ENCODE results near the gene ST3GAL4. TPM values are rescaled to one million over a fixed set of nuclear protein-coding genes. Genes with fewer than 3 reads are reported as not detected.

The ST3GAL4 gene
- total RNA-seq, 1 donor from 2014 or later: 15.9 TPM

- H3K4me3 ChIP-seq (ENCODE audit: low read depth, low read length): no peak overlapping the region
- DNase-seq (ENCODE audit: low read depth): no peak
- TF ChIP-seq CTCF (conservative IDR thresholded peaks at IDR 0.05; ENCODE audit: low read depth, low read length): no peak
Measured at GRCh38 chr11:126387857-126388256, 32.4 kb downstream of the ST3GAL4 start.

- H3K4me3 ChIP-seq (ENCODE audit: low read depth, low read length): no peak overlapping the region
- DNase-seq (ENCODE audit: low read depth): no peak
- no peak for TF ChIP-seq CTCF (conservative IDR thresholded peaks at IDR 0.05; ENCODE audit: low read depth, low read length)
Measured at GRCh38 chr11:126390272-126390867, 34.9 kb downstream of the ST3GAL4 start.

- DNase-seq (ENCODE audit: low read depth): no peak
- no peak overlapping the region for H3K4me3 ChIP-seq (ENCODE audit: low read depth, low read length)
- TF ChIP-seq CTCF (conservative IDR thresholded peaks at IDR 0.05; ENCODE audit: low read depth, low read length): no peak
Measured at GRCh38 chr11:126391286-126391954, 35.9 kb downstream of the ST3GAL4 start.

- TF ChIP-seq CTCF (conservative IDR thresholded peaks at IDR 0.05; ENCODE audit: low read depth, low read length): peak; percentile 19
- no peak for DNase-seq (ENCODE audit: low read depth)
- no peak overlapping the region for H3K4me3 ChIP-seq (ENCODE audit: low read depth, low read length)
Measured at GRCh38 chr11:126391970-126392632, 36.6 kb downstream of the ST3GAL4 start.

- H3K4me3 ChIP-seq (ENCODE audit: low read depth, low read length): no peak overlapping the region
- TF ChIP-seq CTCF (conservative IDR thresholded peaks at IDR 0.05; ENCODE audit: low read depth, low read length): no peak
- DNase-seq (ENCODE audit: low read depth): no peak
Measured at GRCh38 chr11:126392633-126393013, 37.1 kb downstream of the ST3GAL4 start.

- no peak for DNase-seq (ENCODE audit: low read depth)
- TF ChIP-seq CTCF (conservative IDR thresholded peaks at IDR 0.05; ENCODE audit: low read depth, low read length): no peak
- no peak overlapping the region for H3K4me3 ChIP-seq (ENCODE audit: low read depth, low read length)
Measured at GRCh38 chr11:126393143-126393542, 37.7 kb downstream of the ST3GAL4 start.
